B cell (primary cell): ENCODE data around the gene TMEM232.

ENCODE experiments used
- CTCF ChIP-seq: fragments of 200-600 bp; IDR thresholded peaks from one replicate; pipeline ENCODE4 v1.8.0; 2022; ENCODE audit warnings: antibody characterized with exemption, mild to moderate bottlenecking
- EZH2 ChIP-seq: IDR thresholded peaks from 2 replicates; pipeline ENCODE4 v1.6.1; 2012; ENCODE audit warnings: borderline replicate concordance, low read depth, mild to moderate bottlenecking, moderate library complexity, low read length; ENCODE audit not compliant: insufficient read depth, poor library complexity, severe bottlenecking

GRCh38 chr5:110542949-110543348, 183.5 kb downstream of the TMEM232 start:
- no peak for TF ChIP-seq CTCF
- TF ChIP-seq EZH2 = no peak
